Liver (tissue), 9 donors: ENCODE measurements around the gene CUTA. TPM values are rescaled to one million over a fixed set of nuclear protein-coding genes. Genes with fewer than 3 reads are reported as not detected.

Experiments
- DNase-seq: peaks from one replicate; pipeline ENCODE4 v3.0.0-alpha.2; 2017; ENCODE audit warnings: low spot score
- H3K27ac ChIP-seq, 2 donors: one replicate each; pipeline ENCODE4 v1.7.0; 2013; ENCODE audit warnings: inconsistent platforms in 2 of 2, low read length in 2 of 2, control low read depth in 1 of 2, low read depth in 1 of 2, mild to moderate bottlenecking in 1 of 2
- H3K27me3 ChIP-seq, 4 donors: one replicate each; pipeline versions ENCODE4 v1.6.1 to v1.7.0; 2013; ENCODE audit warnings: low read length in 3 of 4, inconsistent platforms in 1 of 4, mild to moderate bottlenecking in 1 of 4, moderate library complexity in 1 of 4; ENCODE audit not compliant: control insufficient read depth in 4 of 4, insufficient read depth in 4 of 4
- H3K36me3 ChIP-seq, 4 donors: one replicate each; pipeline versions ENCODE4 v1.6.1 to v1.7.0; 2013; ENCODE audit warnings: low read length in 3 of 4, mild to moderate bottlenecking in 3 of 4, low read depth in 1 of 4, moderate library complexity in 1 of 4; ENCODE audit not compliant: control insufficient read depth in 4 of 4, insufficient read depth in 3 of 4
- H3K4me1 ChIP-seq, 4 donors: one replicate each; pipeline versions ENCODE4 v1.6.1 to v1.7.0; 2013; ENCODE audit warnings: low read length in 3 of 4, mild to moderate bottlenecking in 3 of 4, moderate library complexity in 1 of 4; ENCODE audit not compliant: control insufficient read depth in 4 of 4, insufficient read depth in 4 of 4
- H3K4me3 ChIP-seq, 3 donors: one replicate each; pipeline versions ENCODE4 v1.6.1 to v1.7.0; 2013; ENCODE audit warnings: low read length in 3 of 3, control low read depth in 1 of 3, low read depth in 1 of 3, mild to moderate bottlenecking in 1 of 3
- H3K9ac ChIP-seq, 2 donors: one replicate each; pipeline ENCODE4 v1.7.0; 2013; ENCODE audit warnings: low read length in 2 of 2, mild to moderate bottlenecking in 2 of 2, moderate library complexity in 2 of 2, control low read depth in 1 of 2, low read depth in 1 of 2
- H3K9me3 ChIP-seq, 4 donors: one replicate each; pipeline versions ENCODE4 v1.6.1 to v1.7.0; 2013; ENCODE audit warnings: low read length in 3 of 4; ENCODE audit not compliant: control insufficient read depth in 4 of 4
- EGR1 ChIP-seq, 2 donors: IDR thresholded peaks; 2 replicates each; pipeline ENCODE4 v1.6.1; 2016 to 2018; ENCODE audit warnings: antibody characterized with exemption in 2 of 2, low read depth in 2 of 2
- FOXA1 ChIP-seq: IDR thresholded peaks from 2 replicates; pipeline ENCODE4 v1.6.1; 2016; ENCODE audit warnings: antibody characterized with exemption
- HNF4A ChIP-seq, 2 donors: conservative IDR thresholded peaks; 2 replicates each; pipeline ENCODE4 v1.6.1; 2016; ENCODE audit warnings: antibody characterized with exemption in 2 of 2, mild to moderate bottlenecking in 2 of 2
- HNF4G ChIP-seq: IDR thresholded peaks from 2 replicates; pipeline ENCODE4 v1.6.1; 2016; ENCODE audit warnings: antibody characterized with exemption
- JUND ChIP-seq, 2 donors: IDR thresholded peaks; 2 replicates each; pipeline ENCODE4 v1.6.1; 2016; ENCODE audit warnings: antibody characterized with exemption in 2 of 2
- NR2F2 ChIP-seq: IDR thresholded peaks from 2 replicates; pipeline ENCODE4 v1.6.1; 2016; ENCODE audit warnings: antibody characterized with exemption
- RAD21 ChIP-seq, 2 donors: IDR thresholded peaks; 2 replicates each; pipeline ENCODE4 v1.6.1; 2016; ENCODE audit warnings: antibody characterized with exemption in 2 of 2, mild to moderate bottlenecking in 2 of 2
- RXRA ChIP-seq, 2 donors: IDR thresholded peaks; 2 replicates each; pipeline ENCODE4 v1.6.1; 2017 to 2018; ENCODE audit warnings: antibody characterized with exemption in 2 of 2, mild to moderate bottlenecking in 1 of 2
- SP1 ChIP-seq: IDR thresholded peaks from 2 replicates; pipeline ENCODE4 v1.6.1; 2018; ENCODE audit warnings: antibody characterized with exemption, mild to moderate bottlenecking
- TAF1 ChIP-seq: conservative IDR thresholded peaks from 2 replicates; pipeline ENCODE4 v1.6.1; 2016; ENCODE audit warnings: antibody characterized with exemption, mild to moderate bottlenecking
- YY1 ChIP-seq: IDR thresholded peaks from 2 replicates; pipeline ENCODE4 v1.6.1; 2016; ENCODE audit warnings: antibody characterized with exemption, mild to moderate bottlenecking
- WGBS: extraction: QIAGEN DNeasy Blood & Tissue Kit; methylation state at CpG from one replicate; pipeline ENCODE4 v1.1.7; 2013; 5-methylcytosine and 5-hydroxymethylcytosine counted together
- polyA plus RNA-seq, 2 donors: library from polyadenylated mRNA; stranded (reverse) in 1 of 2; unstranded in 1 of 2; fragments of 200-250 nt in 1 of 2; fragments of >200 nt in 1 of 2; fragmentation: Nextera tagmentation in 1 of 2; extraction: Ambion mirVana in 1 of 2; gene quantifications; one replicate each; pipeline versions ENCODE4 v1.2.1 to v1.2.3, GENCODE V29; 2013 to 2015
- total RNA-seq, 2 donors: library from RNA; depleted of rRNA; stranded (reverse); fragments of >200 nt; gene quantifications; one replicate each; pipeline ENCODE4 v1.2.3, GENCODE V29; 2014
- TF ChIP-seq, protein P1 (sequence below): IDR thresholded peaks from 2 replicates; pipeline ENCODE4 v1.6.1; 2016; ENCODE audit warnings: antibody characterized with exemption, mild to moderate bottlenecking
- TF ChIP-seq, protein P2 (sequence below): fragments of 150-350 bp; IDR thresholded peaks from 2 replicates; pipeline ENCODE4 v1.5.1; 2017; ENCODE audit warnings: improper control_type of control experiment, low read depth, low read length; ENCODE audit not compliant: missing input control
- TF ChIP-seq, protein P3 (sequence below): IDR thresholded peaks from 2 replicates; pipeline ENCODE4 v1.6.1; 2016; ENCODE audit warnings: antibody characterized with exemption
- TF ChIP-seq, protein P4 (sequence below): IDR thresholded peaks from 2 replicates; pipeline ENCODE4 v1.6.1; 2016; ENCODE audit warnings: antibody characterized with exemption
- donor health status: healthy.
- donor health status: healthy.
- donor health status: healthy.
- donor health status: healthy.
- donor health status: healthy.

CUTA gene
- total and polyA plus RNA-seq, 4 donors = 33.1 to 164 (median 93.2) TPM

DNA sequence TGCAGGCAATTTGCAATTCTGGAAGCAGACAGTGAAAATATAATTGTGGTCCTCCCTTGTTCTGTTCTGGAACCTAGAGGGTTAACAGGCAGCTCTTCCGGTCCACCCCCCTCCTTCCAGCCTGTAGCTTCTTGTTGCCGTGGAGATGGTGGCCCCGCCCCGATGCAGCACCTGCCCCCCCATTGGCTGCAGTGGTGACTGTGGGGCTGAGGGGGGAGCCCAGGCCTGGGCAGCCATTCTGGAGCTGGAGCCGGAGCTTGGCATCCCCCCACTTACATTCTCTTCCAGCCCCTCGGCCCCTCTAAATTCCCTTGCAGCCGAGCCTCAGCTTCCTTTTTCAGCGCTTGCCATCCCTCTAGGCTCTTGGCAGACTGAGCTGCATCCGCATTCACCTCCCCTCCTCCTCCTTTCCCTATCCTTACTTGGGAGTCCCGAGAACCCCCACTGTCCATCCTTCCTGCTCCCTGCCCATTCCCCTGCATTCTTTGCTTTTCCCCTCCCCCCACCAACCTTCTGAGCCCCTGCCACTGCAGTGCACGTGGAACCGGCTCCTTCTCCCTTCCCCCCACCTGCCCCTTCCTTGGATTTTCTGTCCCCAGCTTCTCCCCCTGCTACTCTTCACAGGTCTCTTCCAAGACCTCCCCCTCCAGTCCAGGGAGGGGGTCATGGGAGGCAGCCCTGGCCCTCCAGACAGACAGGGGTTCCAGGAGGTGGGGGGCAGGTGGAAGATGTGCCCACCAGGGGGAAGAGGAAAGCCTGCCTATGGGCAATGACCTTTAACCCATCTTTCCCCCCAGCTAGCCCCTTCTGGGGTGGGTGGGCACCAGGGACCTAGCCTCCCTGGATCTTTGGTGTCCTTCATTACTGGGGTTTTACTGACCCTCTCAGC is 13.3 kb upstream of the CUTA start:
- Histone ChIP-seq H3K4me1 (peaks cover 8 to 40% (median 22%) of the 10 kb centered on the region in 4 donors), H3K9me3 (no peaks in the 10 kb centered on the region), H3K4me3 (no peak overlapping the region), H3K36me3 (peaks cover 0 to 3% (median 0%) of the 10 kb centered on the region in 4 donors), H3K27ac (peak overlapping the region in 1 of 2 donors; percentile 8), H3K27me3 (no peaks in the 10 kb centered on the region), H3K9ac (no peak overlapping the region)
- WGBS = 44% methylated on average over 12 of the region's 12 CpGs
- peak; percentile 68 for DNase-seq
- TF ChIP-seq, protein P1, sequence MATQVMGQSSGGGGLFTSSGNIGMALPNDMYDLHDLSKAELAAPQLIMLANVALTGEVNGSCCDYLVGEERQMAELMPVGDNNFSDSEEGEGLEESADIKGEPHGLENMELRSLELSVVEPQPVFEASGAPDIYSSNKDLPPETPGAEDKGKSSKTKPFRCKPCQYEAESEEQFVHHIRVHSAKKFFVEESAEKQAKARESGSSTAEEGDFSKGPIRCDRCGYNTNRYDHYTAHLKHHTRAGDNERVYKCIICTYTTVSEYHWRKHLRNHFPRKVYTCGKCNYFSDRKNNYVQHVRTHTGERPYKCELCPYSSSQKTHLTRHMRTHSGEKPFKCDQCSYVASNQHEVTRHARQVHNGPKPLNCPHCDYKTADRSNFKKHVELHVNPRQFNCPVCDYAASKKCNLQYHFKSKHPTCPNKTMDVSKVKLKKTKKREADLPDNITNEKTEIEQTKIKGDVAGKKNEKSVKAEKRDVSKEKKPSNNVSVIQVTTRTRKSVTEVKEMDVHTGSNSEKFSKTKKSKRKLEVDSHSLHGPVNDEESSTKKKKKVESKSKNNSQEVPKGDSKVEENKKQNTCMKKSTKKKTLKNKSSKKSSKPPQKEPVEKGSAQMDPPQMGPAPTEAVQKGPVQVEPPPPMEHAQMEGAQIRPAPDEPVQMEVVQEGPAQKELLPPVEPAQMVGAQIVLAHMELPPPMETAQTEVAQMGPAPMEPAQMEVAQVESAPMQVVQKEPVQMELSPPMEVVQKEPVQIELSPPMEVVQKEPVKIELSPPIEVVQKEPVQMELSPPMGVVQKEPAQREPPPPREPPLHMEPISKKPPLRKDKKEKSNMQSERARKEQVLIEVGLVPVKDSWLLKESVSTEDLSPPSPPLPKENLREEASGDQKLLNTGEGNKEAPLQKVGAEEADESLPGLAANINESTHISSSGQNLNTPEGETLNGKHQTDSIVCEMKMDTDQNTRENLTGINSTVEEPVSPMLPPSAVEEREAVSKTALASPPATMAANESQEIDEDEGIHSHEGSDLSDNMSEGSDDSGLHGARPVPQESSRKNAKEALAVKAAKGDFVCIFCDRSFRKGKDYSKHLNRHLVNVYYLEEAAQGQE = no peak
- TF ChIP-seq HNF4G = no peak
- no peak for TF ChIP-seq JUND (IDR thresholded peaks at IDR 0.05)
- no peak for TF ChIP-seq NR2F2
- no peak for TF ChIP-seq TAF1
- no peak for TF ChIP-seq HNF4A (conservative IDR thresholded peaks at IDR 0.05)
- no peak for TF ChIP-seq FOXA1
- no peak for TF ChIP-seq RAD21 (IDR thresholded peaks at IDR 0.05)
- TF ChIP-seq YY1 = no peak
- TF ChIP-seq, protein P2, sequence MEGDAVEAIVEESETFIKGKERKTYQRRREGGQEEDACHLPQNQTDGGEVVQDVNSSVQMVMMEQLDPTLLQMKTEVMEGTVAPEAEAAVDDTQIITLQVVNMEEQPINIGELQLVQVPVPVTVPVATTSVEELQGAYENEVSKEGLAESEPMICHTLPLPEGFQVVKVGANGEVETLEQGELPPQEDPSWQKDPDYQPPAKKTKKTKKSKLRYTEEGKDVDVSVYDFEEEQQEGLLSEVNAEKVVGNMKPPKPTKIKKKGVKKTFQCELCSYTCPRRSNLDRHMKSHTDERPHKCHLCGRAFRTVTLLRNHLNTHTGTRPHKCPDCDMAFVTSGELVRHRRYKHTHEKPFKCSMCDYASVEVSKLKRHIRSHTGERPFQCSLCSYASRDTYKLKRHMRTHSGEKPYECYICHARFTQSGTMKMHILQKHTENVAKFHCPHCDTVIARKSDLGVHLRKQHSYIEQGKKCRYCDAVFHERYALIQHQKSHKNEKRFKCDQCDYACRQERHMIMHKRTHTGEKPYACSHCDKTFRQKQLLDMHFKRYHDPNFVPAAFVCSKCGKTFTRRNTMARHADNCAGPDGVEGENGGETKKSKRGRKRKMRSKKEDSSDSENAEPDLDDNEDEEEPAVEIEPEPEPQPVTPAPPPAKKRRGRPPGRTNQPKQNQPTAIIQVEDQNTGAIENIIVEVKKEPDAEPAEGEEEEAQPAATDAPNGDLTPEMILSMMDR = no peak
- TF ChIP-seq, protein P3, sequence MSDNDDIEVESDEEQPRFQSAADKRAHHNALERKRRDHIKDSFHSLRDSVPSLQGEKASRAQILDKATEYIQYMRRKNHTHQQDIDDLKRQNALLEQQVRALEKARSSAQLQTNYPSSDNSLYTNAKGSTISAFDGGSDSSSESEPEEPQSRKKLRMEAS = no peak
- TF ChIP-seq, protein P4, sequence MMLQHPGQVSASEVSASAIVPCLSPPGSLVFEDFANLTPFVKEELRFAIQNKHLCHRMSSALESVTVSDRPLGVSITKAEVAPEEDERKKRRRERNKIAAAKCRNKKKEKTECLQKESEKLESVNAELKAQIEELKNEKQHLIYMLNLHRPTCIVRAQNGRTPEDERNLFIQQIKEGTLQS = no peak

DNA sequence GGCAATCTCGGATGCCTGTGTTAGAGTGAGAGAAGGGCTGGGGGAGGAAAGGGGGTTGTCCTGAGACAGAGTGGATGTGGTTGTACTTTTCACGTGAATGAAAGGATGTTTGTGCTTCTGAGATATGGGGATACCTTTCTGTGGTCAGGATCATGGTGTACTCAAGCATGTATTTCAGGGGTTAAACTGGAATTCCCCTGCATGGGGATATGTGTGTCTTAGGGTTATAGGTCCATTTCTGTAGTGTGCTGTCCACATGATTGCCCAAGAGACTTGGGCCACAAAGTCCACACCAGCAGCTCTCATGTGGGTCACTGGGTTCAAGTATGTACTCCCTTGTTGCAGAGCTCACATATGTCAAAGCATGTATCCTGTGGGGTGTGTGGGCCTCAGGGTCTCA is 12.4 kb upstream of the CUTA start:
- no peak for DNase-seq
- Histone ChIP-seq H3K27me3 (no peaks in the 10 kb centered on the region), H3K4me1 (peaks cover 8 to 44% (median 22%) of the 10 kb centered on the region in 4 donors), H3K9ac (no peak overlapping the region), H3K9me3 (no peaks in the 10 kb centered on the region), H3K36me3 (no peaks in the 10 kb centered on the region), H3K27ac (no peak overlapping the region), H3K4me3 (no peak overlapping the region)
- TF ChIP-seq, protein P4 = no peak
- peak in 1 of 2 donors; percentile 34 for TF ChIP-seq JUND (IDR thresholded peaks at IDR 0.05)
- no peak for TF ChIP-seq EGR1 (IDR thresholded peaks at IDR 0.05; ENCODE audit: low read depth in 2 of 2)
- no peak for TF ChIP-seq FOXA1
- TF ChIP-seq RXRA (IDR thresholded peaks at IDR 0.05) = peak; percentile 31 to 54
- TF ChIP-seq SP1 = peak; percentile 51
- peak; percentile 73 to 88 for TF ChIP-seq HNF4A (conservative IDR thresholded peaks at IDR 0.05)
- TF ChIP-seq HNF4G = peak; percentile 45
- WGBS = 54% methylated on average over 2 of the region's 2 CpGs
